Activated CD8-positive, alpha-beta T cell treated with anti-CD3 and anti-CD28 coated beads for 36 hours (primary cell): ENCODE results near the gene GUCY1A2. TPM values are rescaled to one million over a fixed set of nuclear protein-coding genes. Genes with fewer than 3 reads are reported as not detected.

Experiments
- ATAC-seq: fragments of 200-7000 bp; cut with Tn5 transposase; one replicate; pipeline ENCODE4 v1.10.0; 2021; ENCODE audit warnings: mild to moderate bottlenecking, moderate library complexity
- CTCF ChIA-PET: fragments of 350-600 bp; sonication (Branson Sonifier 250); formaldehyde crosslinking; loops from one replicate; lab custom pipeline; 2021; ENCODE audit warnings: antibody characterized with exemption; lab: Charles Lee
- POLR2A ChIA-PET: fragments of 350-600 bp; sonication (Branson Sonifier 250); formaldehyde crosslinking; loops from one replicate; lab custom pipeline; 2021; ENCODE audit warnings: antibody characterized with exemption; lab: Charles Lee
- DNase-seq: peaks from one replicate; pipeline ENCODE4 v3.0.0-alpha.2; 2020
- H3K27ac Mint-ChIP-seq: one replicate; pipeline ENCODE4 v1.8.0; 2021; ENCODE audit warnings: mild to moderate bottlenecking, mixed read lengths
- H3K27me3 Mint-ChIP-seq: one replicate; pipeline ENCODE4 v1.8.0; 2021; ENCODE audit warnings: mixed read lengths
- H3K36me3 Mint-ChIP-seq: one replicate; pipeline ENCODE4 v1.8.0; 2021; ENCODE audit warnings: low read depth, mixed read lengths
- H3K4me1 Mint-ChIP-seq: one replicate; pipeline ENCODE4 v1.8.0; 2021; ENCODE audit warnings: low read depth, mixed read lengths
- H3K4me3 Mint-ChIP-seq: one replicate; pipeline ENCODE4 v1.8.0; 2021; ENCODE audit warnings: mild to moderate bottlenecking, moderate library complexity, mixed read lengths
- H3K9me3 Mint-ChIP-seq: one replicate; pipeline ENCODE4 v1.8.0; 2021; ENCODE audit warnings: mixed read lengths
- intact Hi-C: fragments of 100-400 bp; cut with micrococcal nuclease; formaldehyde crosslinking; loops from one replicate; pipeline ENCODE4 v1.10.0; 2022
- total RNA-seq, 2 experiments: library from RNA; stranded (reverse); gene quantifications; one replicate each; pipeline ENCODE4 v1.2.3, GENCODE V29; 2021
- TF ChIP-seq, protein P1 (sequence below): fragments of 200-600 bp; IDR thresholded peaks from one replicate; pipeline ENCODE4 v1.8.0; 2022; ENCODE audit warnings: antibody characterized with exemption, mild to moderate bottlenecking

GUCY1A2 gene
- total RNA-seq, 2 experiments from 2014 or later: not detected

GRCh38 chr11:106625566-106625965 is 392.7 kb downstream of the GUCY1A2 start:
- H3K27ac Mint-ChIP-seq: no peak overlapping the region
- no peaks in the 10 kb centered on the region for H3K27me3 Mint-ChIP-seq
- POLR2A ChIA-PET: no interaction called here
- H3K36me3 Mint-ChIP-seq: no peaks in the 10 kb centered on the region
- ATAC-seq (no peak), DNase-seq (no peak)
- intact Hi-C loops: no loop called here
- no peak overlapping the region for H3K4me3 Mint-ChIP-seq
- CTCF ChIA-PET: interaction anchor here (1.4 kb wide), 1 partner anchor 14 kb away, joined by 3 read pairs; no protein-coding TSS in a partner anchor
- TF ChIP-seq, protein P1, sequence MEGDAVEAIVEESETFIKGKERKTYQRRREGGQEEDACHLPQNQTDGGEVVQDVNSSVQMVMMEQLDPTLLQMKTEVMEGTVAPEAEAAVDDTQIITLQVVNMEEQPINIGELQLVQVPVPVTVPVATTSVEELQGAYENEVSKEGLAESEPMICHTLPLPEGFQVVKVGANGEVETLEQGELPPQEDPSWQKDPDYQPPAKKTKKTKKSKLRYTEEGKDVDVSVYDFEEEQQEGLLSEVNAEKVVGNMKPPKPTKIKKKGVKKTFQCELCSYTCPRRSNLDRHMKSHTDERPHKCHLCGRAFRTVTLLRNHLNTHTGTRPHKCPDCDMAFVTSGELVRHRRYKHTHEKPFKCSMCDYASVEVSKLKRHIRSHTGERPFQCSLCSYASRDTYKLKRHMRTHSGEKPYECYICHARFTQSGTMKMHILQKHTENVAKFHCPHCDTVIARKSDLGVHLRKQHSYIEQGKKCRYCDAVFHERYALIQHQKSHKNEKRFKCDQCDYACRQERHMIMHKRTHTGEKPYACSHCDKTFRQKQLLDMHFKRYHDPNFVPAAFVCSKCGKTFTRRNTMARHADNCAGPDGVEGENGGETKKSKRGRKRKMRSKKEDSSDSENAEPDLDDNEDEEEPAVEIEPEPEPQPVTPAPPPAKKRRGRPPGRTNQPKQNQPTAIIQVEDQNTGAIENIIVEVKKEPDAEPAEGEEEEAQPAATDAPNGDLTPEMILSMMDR: no peak
- peaks cover 4% of the 10 kb centered on the region for H3K9me3 Mint-ChIP-seq
- no peaks in the 10 kb centered on the region for H3K4me1 Mint-ChIP-seq

- Mint-ChIP-seq H3K36me3 (no peaks in the 10 kb centered on the region), H3K27me3 (no peaks in the 10 kb centered on the region), H3K27ac (no peak overlapping the region), H3K9me3 (peaks cover 4% of the 10 kb centered on the region), H3K4me3 (no peak overlapping the region), H3K4me1 (no peaks in the 10 kb centered on the region)
- ChIA-PET CTCF (no interaction called here), POLR2A (no interaction called here)
- DNase-seq: no peak
- TF ChIP-seq, protein P1: no peak
- no peak for ATAC-seq
- intact Hi-C loops: no loop called here
These were observed 393.9 kb downstream of the GUCY1A2 start for GRCh38 chr11:106624377-106624776.
